T-helper 2 cell (primary cell): ENCODE data around the gene EPSTI1.

Experiments used
- DNase-seq, 5 experiments: peaks; one replicate each; pipeline versions ENCODE4 v3.0.0 to v3.0.0-alpha.2; 2012 to 2022

The EPSTI1 gene

DNA sequence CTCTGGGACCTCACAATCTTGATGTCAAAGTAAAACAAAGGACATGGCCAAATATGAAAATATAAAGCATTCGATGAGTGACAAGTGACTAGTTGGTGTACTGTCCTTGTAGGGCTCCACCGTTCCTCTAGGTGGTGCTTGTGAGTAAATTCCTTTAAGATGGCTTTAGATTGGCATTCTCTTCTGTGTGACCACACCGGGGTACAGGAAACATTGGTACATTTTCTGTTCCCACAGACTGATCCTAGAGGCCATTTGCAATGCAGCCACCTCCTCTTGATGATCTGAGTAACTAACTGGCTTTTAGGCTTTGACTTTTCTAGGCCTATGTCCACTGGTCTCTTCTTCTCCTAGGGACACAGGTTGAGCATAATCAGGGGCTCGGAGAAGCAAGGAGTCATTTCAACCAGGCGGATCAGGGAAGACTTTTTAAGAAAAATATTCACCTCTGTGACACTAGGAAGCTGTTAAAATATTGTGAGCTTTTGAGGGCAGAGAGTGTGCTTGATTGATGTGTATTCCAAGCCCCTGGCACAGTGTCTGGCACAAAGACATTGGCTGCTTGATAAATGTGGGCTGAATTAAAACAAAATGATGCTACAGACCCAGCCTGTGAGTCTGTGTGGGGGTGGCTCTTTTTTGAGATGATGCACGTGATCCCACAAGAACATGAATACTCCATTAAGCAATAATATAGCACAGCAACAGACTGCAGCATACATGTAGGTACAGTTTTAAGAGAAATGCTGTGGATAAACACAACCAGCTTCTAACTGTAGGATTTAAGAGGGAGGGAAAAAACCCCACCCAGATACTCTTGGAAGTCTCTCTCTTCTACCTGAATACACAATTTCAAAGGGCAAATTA lies 21.0 kb downstream of the EPSTI1 start:
- DNase-seq, result peak in 3 of 5 experiments; percentile 10 to 57 (median 12)

DNA sequence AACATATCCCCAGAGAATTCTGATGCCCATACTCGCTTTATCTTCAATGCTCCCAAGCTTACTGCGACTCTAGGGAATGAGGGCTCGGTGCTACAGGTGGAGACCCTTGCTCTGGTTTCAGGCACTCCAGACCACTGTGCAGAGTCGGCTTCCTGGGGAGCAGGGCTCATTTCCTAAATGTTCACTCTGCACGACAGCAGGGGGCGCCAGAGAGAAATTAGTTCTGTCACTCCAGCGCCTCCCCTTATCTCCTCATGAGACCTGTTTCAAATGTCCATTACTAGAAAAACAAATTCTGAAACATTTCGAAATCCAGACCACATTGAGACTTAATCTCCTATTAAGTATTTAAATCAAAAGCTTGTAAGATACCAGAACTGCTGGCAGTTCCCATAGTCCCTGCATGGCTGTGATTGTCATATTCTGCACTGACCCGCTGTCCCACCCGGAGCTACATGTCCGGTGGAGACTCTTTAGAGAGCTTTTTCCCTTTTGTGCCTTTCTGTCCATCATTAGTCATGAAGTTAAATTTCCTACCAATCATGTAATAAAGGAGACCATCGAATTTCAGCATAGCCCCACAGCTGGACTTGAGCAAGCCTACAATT lies 22.4 kb downstream of the EPSTI1 start:
- peak; percentile 52 to 76 (median 70) for DNase-seq

DNA sequence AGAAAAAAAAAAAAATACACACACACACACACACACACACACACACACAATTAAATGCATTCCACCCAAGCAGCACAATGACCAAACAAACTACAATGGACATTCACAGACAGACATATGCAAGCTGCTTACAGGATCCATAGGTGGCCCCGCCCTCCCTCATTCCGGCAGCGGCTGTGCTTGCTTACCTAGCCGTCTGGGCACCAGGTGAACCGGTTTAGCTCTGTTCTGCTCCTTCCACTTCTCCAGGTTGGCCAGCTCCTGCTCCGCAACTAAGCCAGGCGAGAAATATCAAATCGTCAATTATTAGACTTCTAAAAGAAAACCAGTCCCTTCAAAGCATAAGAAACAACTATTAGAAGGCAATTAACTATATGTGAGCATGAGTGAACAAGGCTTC lies 23.1 kb downstream of the EPSTI1 start:
- no peak for DNase-seq

DNA sequence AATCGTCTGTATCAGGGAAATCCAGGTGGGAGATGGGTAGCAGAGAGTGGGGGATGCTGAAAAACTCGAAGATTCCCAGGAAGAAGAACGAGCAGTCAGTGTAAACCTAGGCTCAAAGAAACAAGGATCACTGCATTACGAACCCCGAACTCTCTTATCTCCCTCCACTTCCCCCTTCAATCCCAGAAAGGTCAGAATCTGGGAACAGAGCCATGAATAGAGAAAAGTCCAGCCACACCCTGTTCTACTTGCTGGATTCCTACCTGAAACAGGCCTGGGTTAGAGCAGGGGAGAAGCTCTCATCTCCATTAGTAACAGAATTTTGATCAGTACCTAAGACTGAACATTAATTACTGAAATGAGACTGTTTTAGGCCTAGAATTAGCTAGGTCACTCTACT lies 24.4 kb downstream of the EPSTI1 start:
- no peak for DNase-seq

DNA sequence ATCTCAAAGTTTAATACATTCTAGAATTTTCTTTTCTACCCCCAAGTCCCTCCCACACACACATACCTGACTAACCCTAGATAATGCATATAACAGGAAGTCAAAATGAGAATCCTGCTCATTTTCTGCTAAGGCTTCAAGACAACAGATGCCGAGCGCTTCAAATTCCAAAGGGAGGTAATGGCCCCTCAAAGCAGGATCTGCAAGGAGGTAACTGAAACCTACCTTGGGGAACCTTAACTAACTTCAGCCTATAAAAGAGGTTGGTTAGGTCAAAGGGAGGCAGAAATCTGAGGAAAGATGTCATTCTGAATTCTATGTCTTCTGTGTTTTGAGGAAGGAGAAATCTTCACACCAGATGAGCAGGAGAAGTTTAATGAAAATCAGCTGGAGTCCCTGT lies 26.8 kb downstream of the EPSTI1 start:
- no peak for DNase-seq

DNA sequence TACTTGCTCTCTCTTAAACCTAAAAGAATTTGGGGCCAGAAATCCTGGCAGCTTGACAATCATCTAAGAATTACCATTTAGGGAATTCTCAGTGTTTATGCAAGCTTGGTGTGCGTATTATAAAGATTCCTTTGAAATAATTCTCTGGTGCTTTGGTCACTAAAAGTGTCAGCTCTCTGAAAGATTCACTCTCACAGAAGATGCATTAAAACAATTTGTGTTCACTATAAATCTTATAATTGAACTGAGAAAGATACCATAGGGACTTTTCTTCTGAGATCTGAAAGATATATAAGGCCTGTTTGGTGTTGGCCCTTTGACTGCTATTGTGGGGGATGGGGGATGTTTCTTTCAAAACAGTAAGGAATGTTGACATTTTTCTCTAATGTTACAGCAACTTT lies 27.3 kb downstream of the EPSTI1 start:
- DNase-seq, result no peak

DNA sequence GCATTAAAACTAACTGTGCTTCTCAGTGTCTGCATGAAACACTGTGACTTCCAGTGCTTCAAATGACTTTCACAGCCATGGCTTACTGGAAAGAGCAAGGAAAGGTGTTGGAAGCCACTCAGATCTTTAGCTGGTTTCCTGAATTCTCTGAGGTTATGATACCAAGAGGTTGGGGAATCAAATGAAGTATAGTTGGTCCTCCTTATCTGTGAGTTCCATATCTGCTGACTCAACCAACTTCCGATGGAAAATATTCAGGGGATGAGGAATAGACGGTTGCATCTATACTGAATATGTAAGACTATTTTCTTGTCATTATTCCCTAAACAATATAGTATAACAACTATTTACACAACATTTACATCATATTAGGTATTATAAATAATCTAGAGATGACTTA lies 32.4 kb downstream of the EPSTI1 start:
- DNase-seq, result no peak

DNA sequence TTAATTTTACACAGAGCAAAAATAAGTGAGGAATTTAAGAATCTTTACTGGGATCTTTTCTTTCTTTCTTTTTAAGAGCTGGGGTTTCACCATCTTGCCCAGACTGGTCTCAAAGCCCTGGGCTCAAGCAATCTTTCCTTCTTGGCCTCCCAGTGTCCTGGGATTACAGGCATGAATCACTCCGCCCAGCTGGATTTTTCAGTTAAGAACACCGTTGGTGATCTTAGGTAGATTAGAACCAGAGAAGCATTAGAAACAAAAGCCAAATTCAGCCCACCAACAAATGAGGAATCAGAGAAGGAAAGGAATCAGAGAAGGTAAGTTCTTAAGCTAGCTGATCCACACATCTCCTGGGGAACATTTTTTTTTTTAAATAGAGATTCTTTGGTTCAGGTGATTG lies 34.2 kb downstream of the EPSTI1 start:
- no peak for DNase-seq

DNA sequence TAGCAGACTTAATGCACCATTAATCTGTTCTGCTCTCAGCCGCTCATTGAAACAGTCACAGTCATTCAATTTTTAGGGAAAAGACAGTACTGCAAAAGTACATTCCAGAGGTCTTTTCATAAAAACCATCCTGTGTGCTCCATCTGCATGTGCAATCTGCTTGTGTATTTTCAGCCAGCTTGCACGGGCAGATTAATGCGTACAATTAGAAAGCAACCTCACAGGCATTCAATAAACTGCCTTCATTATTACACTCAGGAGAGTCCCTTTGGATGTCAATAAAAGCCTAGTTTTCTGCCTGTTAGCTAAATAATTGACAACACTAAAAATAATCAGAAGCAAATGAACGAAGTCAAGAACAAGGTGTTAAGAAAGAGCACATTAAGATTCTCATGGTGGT lies 41.9 kb downstream of the EPSTI1 start:
- no peak for DNase-seq

DNA sequence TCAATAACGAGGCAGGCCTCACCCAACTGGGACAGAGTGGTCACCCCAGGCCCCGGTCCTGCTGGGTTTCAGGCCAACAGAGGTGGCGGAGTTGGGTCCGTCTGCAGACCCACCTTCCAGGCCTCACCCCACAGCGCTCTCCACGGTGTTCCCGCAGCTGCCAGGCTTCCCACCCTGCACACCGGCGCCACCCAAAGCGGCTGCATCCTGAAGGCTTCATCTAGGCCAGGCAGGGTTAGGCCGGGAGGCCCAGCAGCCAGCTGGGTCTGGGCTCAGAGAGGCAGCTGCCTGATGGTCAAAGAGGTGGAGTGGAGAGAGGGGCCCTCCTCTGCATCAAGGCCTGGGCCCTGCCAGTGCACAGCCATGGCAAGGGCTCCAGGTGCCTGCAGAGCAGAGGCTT lies 44.1 kb downstream of the EPSTI1 start:
- DNase-seq, result no peak

DNA sequence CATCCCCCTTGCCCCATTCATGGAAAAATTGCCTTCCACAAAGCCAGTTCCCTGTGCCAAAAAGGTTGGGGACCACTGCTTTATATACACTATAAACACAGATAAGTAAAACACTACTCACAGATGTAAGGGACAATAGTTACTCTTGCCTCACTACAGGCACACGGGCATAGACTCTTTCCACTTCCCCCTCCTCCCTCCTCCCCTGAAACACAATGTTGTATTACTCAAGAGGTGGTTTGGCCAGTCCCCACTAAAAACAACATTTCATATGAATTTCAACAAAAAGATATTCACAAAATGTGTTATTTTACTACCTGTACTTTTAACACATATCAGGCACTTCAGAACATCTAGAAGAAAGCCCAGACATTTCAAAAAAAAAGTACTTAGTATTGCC lies 45.1 kb downstream of the EPSTI1 start:
- DNase-seq, result no peak

DNA sequence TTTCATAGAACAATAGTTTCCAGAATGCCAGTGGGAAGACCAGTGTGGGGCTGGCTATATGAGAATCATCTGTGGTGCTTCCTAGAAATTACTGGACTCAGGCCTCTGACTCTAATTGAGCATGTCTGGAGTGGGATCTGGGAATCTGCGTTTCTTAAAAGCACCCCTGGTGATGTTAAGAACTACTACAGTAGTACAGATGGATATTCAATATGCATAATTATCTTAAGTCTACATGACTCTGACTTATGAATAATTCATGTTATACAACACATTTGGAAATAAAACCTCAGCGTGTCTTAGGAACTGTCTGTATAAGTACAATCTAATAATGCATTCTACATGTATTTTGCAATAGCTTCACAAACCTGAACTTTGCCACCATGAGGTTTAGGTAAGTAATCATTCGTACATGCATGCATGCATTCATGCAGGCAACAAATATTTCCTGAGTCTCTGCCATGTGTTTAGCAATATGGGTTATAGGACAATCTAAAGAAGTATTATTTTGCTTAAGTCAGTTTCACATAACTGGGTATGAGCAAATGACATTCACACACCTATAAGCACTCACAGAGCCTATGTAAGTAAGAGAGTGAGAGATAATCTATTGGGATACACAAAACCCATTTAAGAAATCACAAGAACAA lies 62.0 kb downstream of the EPSTI1 start:
- DNase-seq, result no peak

DNA sequence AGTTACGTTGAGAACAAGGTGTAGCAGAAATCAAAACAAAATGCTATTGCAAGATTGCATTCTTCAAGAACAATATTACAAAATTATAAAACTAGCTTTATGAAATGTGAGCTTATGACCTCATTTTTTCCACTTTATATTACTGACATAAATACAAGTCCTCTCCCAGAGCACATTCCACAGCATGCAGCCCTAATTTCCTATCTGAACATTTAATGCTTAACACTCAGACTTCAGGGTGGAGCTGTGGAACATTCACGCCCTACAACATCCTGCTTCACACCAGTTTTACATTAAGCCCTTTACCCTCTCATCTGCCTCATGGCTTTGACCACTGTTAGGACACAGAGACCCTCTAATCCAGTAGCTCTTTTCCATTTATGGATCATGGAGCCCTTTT lies 65.5 kb downstream of the EPSTI1 start:
- no peak for DNase-seq

DNA sequence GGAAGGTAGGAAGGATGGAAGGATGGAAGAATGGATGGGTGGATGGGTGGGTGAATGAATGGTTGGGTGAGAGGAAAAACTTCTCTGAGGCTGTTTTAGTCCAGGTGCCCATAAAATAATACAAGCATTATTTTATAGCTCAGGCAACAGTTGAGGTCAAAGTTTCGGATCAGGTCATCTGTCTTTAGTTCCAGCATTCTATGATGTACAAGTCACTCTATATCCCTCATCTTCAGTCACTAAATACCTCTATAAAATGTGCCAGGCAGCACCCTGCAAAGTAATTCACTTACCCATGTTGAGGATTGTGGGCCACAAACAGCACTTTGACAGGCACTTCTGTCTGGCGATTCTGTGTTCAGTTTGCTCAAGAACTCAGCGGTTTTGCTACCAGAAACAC lies 66.0 kb downstream of the EPSTI1 start:
- peak in 1 of 5 experiments; percentile 2 for DNase-seq

DNA sequence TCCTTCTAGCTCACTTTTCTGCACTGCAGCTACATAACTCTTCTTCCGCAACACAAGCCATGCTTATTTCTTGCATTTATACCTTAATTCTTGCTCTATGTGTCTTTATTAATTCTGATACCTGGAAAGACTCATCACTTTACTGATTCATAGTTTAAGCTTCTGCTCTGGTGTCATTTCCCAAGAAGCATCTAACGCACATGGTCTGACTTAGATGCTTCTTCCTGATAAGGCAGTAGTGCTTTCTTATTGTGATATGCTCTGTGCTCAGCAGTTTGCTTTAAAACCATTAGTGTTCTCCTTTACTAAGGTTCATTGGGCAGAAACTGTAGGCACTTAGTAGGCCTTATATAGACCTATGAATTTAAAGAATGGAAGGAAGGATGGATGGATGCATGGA lies 66.4 kb downstream of the EPSTI1 start:
- DNase-seq, result peak in 1 of 5 experiments; percentile 67

DNA sequence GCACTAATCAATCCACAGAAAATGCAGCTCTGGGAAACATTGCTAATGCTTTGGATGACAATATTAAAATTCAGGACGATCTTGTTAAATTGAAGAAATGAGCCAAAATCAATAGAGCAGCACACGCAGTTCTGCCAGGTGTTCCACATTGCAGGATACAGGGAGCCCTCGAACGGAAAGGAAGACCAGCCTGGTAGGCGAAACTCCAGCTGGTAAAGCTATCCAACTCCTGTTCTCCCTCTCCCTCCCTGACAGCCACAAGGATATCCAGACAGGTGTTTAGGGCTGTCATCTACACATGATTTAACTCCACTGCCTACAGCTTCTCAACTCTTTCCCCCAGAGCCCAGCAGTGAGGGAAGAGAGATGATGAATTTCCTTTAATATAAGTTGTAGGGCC lies 67.7 kb downstream of the EPSTI1 start:
- DNase-seq, result no peak

DNA sequence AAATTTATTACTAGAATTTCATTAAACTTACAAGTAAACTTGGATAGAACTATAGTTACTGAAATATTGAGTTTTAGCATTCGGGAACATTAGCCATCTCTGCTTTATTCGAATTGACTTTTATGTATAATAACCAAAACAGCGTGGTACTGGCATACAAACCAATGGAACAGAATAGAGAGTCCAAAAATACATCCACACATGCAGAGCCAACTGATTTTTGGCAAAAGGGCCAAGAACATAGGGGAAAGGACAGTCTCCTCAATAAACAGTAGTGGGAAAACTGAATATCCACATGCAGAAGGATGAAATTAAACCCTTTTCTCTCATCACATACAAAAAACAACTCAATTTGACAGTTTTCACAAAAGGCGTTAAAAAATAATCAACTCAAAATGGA lies 84.3 kb downstream of the EPSTI1 start:
- no peak for DNase-seq

DNA sequence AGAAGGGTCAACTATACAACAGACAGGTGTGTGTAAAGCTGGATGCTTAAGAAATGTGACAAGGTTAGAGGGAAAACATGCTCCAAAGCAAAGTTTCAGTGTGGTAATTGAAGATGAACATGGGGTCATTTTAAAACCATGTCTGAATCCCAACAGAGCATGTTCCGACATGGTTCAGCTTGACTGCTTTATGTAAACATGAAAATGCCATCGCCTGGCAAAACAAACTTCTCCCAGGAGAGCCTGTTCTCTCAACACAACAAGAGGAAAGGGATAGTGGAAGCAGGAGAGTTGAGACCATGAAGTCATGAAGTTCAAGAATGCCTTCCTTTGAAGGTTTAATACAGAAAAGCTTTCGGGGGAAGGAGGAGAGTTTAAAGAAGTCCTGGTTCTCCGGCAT lies 85.8 kb downstream of the EPSTI1 start:
- DNase-seq, result no peak

DNA sequence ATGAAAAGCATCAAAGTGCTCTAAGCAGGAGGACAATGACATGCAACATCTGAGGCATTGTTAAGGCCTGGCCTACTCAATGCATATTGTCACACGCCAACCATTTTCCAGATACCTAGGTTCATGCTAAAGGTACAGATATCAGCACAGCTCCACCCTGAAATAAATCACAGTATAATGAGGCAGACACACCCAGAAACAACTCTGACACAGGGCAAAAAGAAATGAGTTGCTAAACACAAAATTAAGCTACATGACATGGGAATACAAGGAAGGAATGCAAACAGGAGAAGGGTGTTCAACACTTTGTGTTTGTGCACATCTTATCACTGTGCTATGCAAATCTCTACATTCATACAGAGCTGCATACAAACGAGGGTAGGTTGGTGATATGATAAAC lies 86.5 kb downstream of the EPSTI1 start:
- no peak for DNase-seq

DNA sequence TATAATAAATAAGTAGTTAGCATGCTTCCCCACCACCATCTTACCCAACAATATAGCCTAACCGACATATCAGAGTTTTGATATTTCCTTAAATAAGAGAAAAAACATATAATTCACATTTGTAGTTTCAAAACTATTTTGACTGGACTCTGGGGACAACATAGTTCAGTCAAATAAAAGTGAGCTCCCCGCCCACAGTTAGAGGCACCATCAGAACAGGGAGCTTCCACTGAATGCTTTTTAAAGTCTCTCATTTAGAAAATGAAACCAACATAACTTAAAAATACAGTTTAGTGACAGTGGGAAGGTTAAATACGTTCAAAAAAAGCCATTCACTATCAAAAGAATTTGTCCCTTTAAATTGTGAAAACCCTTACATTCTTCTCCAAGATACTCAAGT lies 92.8 kb downstream of the EPSTI1 start:
- peak in 1 of 5 experiments; percentile 17 for DNase-seq

DNA sequence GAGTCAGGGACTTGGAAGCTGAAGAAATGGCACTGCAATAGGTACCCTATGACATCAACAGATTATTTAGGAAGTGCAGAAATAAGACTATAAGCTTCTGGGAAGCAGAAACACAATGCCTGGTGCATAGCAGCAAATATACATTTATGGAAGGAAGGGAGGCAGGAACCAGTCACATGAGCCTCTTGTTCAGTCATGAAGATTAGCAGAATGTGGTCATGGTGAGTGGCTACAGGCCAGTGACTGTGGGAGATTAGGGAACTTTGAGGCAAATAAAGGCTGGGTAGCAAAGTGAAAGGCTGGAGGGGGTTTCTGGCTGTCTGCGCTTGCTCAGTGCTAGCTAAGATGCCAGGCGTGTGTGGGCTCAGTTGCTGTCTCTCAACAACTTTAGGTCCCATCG lies 96.3 kb downstream of the EPSTI1 start:
- DNase-seq, result no peak

DNA sequence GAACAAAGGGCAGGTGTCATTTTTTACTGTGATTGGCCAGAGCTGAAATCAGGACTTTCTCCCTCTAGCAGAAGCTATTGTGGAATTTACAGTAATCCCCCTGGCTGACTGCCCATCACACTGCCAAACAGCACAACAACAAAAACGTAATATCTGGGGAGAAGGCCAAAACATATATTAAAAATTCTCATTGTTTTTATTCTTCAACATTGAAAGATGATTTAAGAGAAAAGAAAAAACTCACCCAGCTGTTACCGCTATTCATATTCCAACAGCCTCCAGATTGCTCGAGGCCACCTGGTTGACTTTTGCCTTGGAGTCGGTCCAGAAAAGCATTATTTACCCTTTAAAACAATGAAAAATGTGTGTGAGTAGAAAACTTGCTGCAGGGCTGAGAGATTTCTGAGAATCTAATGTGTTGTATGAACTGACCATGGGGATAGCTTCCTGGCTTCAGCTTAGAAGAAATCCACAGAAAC lies 97.2 kb downstream of the EPSTI1 start:
- DNase-seq, result no peak

DNA sequence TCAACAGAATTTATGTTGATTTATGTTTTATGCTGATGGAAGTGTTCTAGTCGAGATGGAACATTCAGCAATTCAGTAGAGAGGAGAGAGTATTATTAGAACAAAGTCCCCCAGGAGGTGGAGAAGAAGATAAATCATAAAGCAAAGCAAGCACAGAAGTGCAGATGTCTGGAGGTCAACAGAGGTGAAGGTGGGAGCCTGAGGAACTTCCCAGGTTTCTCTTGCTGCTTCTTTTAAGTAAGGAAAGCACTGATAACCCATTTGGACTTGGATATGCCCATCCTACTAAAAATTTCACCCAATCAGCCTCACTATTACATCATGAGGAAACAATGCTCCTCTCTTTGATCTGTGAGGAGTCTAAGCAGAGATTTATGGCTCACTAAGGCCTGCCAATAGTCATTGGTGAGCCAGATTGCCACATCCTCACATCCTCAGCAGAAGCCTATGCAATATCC lies 98.8 kb downstream of the EPSTI1 start:
- no peak for DNase-seq

DNA sequence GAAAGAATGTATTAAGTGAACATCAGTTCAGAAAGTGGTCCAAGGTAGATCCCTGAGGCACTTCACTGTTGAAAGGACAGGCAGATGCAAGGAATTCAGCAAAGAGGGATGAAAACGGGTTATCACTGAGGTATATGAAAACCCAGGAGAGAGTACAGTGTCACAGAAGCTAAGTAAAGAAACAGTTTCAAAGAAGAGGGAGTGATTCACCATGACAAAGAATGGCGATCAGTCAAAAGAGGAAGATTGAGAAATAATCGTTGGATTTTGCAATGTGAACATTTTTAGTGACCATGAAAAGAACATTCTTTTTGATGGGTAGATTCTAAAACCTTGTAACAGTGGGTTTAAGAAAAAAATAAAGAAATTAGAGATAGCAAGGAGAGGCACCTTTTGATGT lies 99.3 kb downstream of the EPSTI1 start:
- no peak for DNase-seq
